HEK293 (cell line): ENCODE measurements around the gene FOXP4.
A peak's percentile ranks its signal among the peaks of the same experiment; 100 is the strongest.

Experiments
- EGR2 ChIP-seq: fragments of 450-650 bp; formaldehyde crosslinking; IDR thresholded peaks from 2 replicates; pipeline ENCODE4 v1.5.1; 2016; ENCODE audit warnings: low read depth, missing biosample characterization, missing genetic modification characterization
- GLIS2 ChIP-seq: fragments of 450-650 bp; formaldehyde crosslinking; IDR thresholded peaks from 2 replicates; pipeline ENCODE4 v1.5.1; 2016; ENCODE audit warnings: missing biosample characterization, missing genetic modification characterization
- IKZF3 ChIP-seq: fragments of 450-650 bp; IDR thresholded peaks from 2 replicates; pipeline ENCODE4 v1.5.0; 2018; ENCODE audit warnings: missing biosample characterization, mild to moderate bottlenecking, missing genetic modification characterization, moderate library complexity
- KLF8 ChIP-seq: fragments of 450-650 bp; formaldehyde crosslinking; IDR thresholded peaks from 2 replicates; pipeline ENCODE4 v1.5.1; 2016; ENCODE audit warnings: missing biosample characterization, missing genetic modification characterization
- MYNN ChIP-seq: fragments of 450-650 bp; formaldehyde crosslinking; IDR thresholded peaks from 2 replicates; pipeline ENCODE4 v1.5.1; 2016; ENCODE audit warnings: missing biosample characterization, missing genetic modification characterization, borderline replicate concordance
- SALL2 ChIP-seq: fragments of 450-650 bp; formaldehyde crosslinking; IDR thresholded peaks from 2 replicates; pipeline ENCODE4 v1.5.0; 2017; ENCODE audit warnings: missing biosample characterization, mild to moderate bottlenecking, missing genetic modification characterization, borderline replicate concordance
- SP3 ChIP-seq: fragments of 450-650 bp; formaldehyde crosslinking; IDR thresholded peaks from 2 replicates; pipeline ENCODE4 v1.5.1; 2016; ENCODE audit warnings: missing biosample characterization, missing genetic modification characterization
- TCF7L2 ChIP-seq: IDR thresholded peaks from 2 replicates; pipeline ENCODE4 v1.6.1; 2011; ENCODE audit warnings: low read depth, mild to moderate bottlenecking, inconsistent platforms, low read length, moderate library complexity, borderline replicate concordance
- TRIM28 ChIP-seq: IDR thresholded peaks from 2 replicates; pipeline ENCODE4 v1.6.1; 2011; ENCODE audit warnings: low read length, control low read depth, borderline replicate concordance
- YY2 ChIP-seq: fragments of 450-650 bp; formaldehyde crosslinking; IDR thresholded peaks from 2 replicates; pipeline ENCODE4 v1.5.1; 2016; ENCODE audit warnings: missing biosample characterization, missing genetic modification characterization
- ZBTB48 ChIP-seq: fragments of 450-650 bp; formaldehyde crosslinking; IDR thresholded peaks from 2 replicates; pipeline ENCODE4 v1.5.1; 2016; ENCODE audit warnings: missing biosample characterization, missing genetic modification characterization
- ZFHX2 ChIP-seq: fragments of 450-650 bp; formaldehyde crosslinking; conservative IDR thresholded peaks from 2 replicates; pipeline ENCODE4 v1.5.1; 2016; ENCODE audit warnings: missing biosample characterization, missing genetic modification characterization
- ZIC2 ChIP-seq: fragments of 450-650 bp; formaldehyde crosslinking; IDR thresholded peaks from 2 replicates; pipeline ENCODE4 v1.5.1; 2016; ENCODE audit warnings: missing biosample characterization, missing genetic modification characterization
- ZNF211 ChIP-seq: fragments of 450-650 bp; formaldehyde crosslinking; IDR thresholded peaks from 2 replicates; pipeline ENCODE4 v1.5.1; 2016; ENCODE audit warnings: low read depth, missing biosample characterization, missing genetic modification characterization
- ZNF416 ChIP-seq: fragments of 450-650 bp; formaldehyde crosslinking; IDR thresholded peaks from 2 replicates; pipeline ENCODE4 v1.5.1; 2016; ENCODE audit warnings: missing biosample characterization, missing genetic modification characterization
- ZNF530 ChIP-seq: fragments of 450-650 bp; formaldehyde crosslinking; IDR thresholded peaks from 2 replicates; pipeline ENCODE4 v1.5.1; 2016; ENCODE audit warnings: low read depth, missing biosample characterization, missing genetic modification characterization
- ZNF558 ChIP-seq: fragments of 450-650 bp; formaldehyde crosslinking; IDR thresholded peaks from 2 replicates; pipeline ENCODE4 v1.5.1; 2016; ENCODE audit warnings: missing biosample characterization, missing genetic modification characterization
- ZNF610 ChIP-seq: fragments of 450-650 bp; formaldehyde crosslinking; IDR thresholded peaks from 2 replicates; pipeline ENCODE4 v1.5.1; 2016; ENCODE audit warnings: missing biosample characterization, missing genetic modification characterization, borderline replicate concordance
- ZNF626 ChIP-seq: fragments of 450-650 bp; sonication (Bioruptor Pico); formaldehyde crosslinking; IDR thresholded peaks from 2 replicates; pipeline ENCODE4 v1.5.1; 2018; ENCODE audit warnings: missing biosample characterization, missing genetic modification characterization, inconsistent platforms
- ZNF660 ChIP-seq: fragments of 450-650 bp; IDR thresholded peaks from 2 replicates; pipeline ENCODE4 v1.5.1; 2018; ENCODE audit warnings: missing biosample characterization, mild to moderate bottlenecking, missing genetic modification characterization
- ZNF701 ChIP-seq: fragments of 450-650 bp; formaldehyde crosslinking; IDR thresholded peaks from 2 replicates; pipeline ENCODE4 v1.5.1; 2016; ENCODE audit warnings: missing biosample characterization, missing genetic modification characterization
- TF ChIP-seq, protein P1 (sequence below): fragments of 450-650 bp; formaldehyde crosslinking; optimal IDR thresholded peaks from 2 replicates; pipeline ENCODE3; 2016; ENCODE audit warnings: missing biosample characterization, mild to moderate bottlenecking, missing genetic modification characterization
- TF ChIP-seq, protein P2 (sequence below): fragments of 450-650 bp; formaldehyde crosslinking; IDR thresholded peaks from 2 replicates; pipeline ENCODE4 v1.5.0; 2017; ENCODE audit warnings: missing biosample characterization, missing genetic modification characterization, borderline replicate concordance
- TF ChIP-seq, protein P3 (sequence below): fragments of 450-650 bp; formaldehyde crosslinking; IDR thresholded peaks from 2 replicates; pipeline ENCODE4 v1.5.1; 2016; ENCODE audit warnings: missing biosample characterization, missing genetic modification characterization, borderline replicate concordance
- TF ChIP-seq, protein P4 (sequence below): fragments of 450-650 bp; formaldehyde crosslinking; IDR thresholded peaks from 2 replicates; pipeline ENCODE4 v1.5.1; 2016; ENCODE audit warnings: missing biosample characterization, missing genetic modification characterization
- TF ChIP-seq, protein P5 (sequence below): fragments of 450-650 bp; formaldehyde crosslinking; IDR thresholded peaks from 2 replicates; pipeline ENCODE4 v1.5.1; 2016; ENCODE audit warnings: missing biosample characterization, missing genetic modification characterization, borderline replicate concordance

FOXP4 gene

DNA sequence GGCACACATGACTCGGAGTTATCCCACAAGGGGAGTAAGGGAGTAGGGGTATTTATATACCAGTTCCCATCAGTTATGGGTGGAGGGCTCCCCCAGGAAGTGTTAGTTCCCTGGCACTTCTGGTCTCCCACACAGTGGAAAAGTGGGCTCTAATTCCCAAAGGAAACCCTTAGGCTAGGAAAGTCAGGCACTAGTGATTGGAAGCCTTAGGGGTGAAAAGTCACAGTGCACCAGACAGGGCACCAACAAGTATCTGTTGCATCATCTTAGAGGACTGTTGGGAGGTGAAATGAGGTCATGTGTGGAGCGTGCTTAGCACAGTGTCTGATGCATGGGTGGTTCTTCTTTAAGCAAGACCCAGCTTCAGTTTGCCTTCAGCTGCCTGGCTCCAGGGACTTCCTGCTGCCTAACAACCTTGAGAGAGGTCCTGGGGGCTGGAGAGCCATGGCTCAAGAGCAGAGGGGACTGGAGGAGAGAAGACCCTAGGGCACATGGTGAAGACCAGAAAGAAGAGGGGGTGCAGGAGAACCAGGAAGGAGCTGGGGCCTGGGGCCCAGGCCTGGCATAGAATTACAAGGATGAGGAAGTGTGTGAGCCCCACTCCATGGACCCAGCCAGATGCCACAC, 7.5 kb upstream of the FOXP4 start (continued):
- TF ChIP-seq, protein P1, sequence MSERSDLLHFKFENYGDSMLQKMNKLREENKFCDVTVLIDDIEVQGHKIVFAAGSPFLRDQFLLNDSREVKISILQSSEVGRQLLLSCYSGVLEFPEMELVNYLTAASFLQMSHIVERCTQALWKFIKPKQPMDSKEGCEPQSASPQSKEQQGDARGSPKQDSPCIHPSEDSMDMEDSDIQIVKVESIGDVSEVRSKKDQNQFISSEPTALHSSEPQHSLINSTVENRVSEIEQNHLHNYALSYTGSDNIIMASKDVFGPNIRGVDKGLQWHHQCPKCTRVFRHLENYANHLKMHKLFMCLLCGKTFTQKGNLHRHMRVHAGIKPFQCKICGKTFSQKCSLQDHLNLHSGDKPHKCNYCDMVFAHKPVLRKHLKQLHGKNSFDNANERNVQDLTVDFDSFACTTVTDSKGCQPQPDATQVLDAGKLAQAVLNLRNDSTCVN (tag by site-specific recombination), result no peak
- peak; percentile 66; the same call in 1 of the 2 replicates for TF ChIP-seq IKZF3 (tag by site-specific recombination)
- no peak for TF ChIP-seq ZNF530 (tag by site-specific recombination)
- TF ChIP-seq ZNF610 (tag by site-specific recombination), result no peak
- no peak for TF ChIP-seq ZNF416
- no peak for TF ChIP-seq SP3 (tag by site-specific recombination)
- TF ChIP-seq EGR2 (tag by site-specific recombination), result no peak
- TF ChIP-seq GLIS2 (tag by site-specific recombination), result no peak
- TF ChIP-seq, protein P2, sequence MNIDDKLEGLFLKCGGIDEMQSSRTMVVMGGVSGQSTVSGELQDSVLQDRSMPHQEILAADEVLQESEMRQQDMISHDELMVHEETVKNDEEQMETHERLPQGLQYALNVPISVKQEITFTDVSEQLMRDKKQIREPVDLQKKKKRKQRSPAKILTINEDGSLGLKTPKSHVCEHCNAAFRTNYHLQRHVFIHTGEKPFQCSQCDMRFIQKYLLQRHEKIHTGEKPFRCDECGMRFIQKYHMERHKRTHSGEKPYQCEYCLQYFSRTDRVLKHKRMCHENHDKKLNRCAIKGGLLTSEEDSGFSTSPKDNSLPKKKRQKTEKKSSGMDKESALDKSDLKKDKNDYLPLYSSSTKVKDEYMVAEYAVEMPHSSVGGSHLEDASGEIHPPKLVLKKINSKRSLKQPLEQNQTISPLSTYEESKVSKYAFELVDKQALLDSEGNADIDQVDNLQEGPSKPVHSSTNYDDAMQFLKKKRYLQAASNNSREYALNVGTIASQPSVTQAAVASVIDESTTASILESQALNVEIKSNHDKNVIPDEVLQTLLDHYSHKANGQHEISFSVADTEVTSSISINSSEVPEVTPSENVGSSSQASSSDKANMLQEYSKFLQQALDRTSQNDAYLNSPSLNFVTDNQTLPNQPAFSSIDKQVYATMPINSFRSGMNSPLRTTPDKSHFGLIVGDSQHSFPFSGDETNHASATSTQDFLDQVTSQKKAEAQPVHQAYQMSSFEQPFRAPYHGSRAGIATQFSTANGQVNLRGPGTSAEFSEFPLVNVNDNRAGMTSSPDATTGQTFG (tag by site-specific recombination), result no peak
- no peak for TF ChIP-seq TRIM28
- TF ChIP-seq YY2 (tag by site-specific recombination), result no peak
- TF ChIP-seq ZBTB48 (tag by site-specific recombination), result peak; percentile 61; the same call in 1 of the 2 replicates
- 0 out of 2 replicates have a peak, but pooled peaks have one; percentile 20 for TF ChIP-seq ZIC2 (tag by site-specific recombination)
- peak; percentile 26; the same call in 1 of the 2 replicates for TF ChIP-seq ZFHX2
- no peak for TF ChIP-seq ZNF211 (tag by site-specific recombination)
- TF ChIP-seq, protein P3, sequence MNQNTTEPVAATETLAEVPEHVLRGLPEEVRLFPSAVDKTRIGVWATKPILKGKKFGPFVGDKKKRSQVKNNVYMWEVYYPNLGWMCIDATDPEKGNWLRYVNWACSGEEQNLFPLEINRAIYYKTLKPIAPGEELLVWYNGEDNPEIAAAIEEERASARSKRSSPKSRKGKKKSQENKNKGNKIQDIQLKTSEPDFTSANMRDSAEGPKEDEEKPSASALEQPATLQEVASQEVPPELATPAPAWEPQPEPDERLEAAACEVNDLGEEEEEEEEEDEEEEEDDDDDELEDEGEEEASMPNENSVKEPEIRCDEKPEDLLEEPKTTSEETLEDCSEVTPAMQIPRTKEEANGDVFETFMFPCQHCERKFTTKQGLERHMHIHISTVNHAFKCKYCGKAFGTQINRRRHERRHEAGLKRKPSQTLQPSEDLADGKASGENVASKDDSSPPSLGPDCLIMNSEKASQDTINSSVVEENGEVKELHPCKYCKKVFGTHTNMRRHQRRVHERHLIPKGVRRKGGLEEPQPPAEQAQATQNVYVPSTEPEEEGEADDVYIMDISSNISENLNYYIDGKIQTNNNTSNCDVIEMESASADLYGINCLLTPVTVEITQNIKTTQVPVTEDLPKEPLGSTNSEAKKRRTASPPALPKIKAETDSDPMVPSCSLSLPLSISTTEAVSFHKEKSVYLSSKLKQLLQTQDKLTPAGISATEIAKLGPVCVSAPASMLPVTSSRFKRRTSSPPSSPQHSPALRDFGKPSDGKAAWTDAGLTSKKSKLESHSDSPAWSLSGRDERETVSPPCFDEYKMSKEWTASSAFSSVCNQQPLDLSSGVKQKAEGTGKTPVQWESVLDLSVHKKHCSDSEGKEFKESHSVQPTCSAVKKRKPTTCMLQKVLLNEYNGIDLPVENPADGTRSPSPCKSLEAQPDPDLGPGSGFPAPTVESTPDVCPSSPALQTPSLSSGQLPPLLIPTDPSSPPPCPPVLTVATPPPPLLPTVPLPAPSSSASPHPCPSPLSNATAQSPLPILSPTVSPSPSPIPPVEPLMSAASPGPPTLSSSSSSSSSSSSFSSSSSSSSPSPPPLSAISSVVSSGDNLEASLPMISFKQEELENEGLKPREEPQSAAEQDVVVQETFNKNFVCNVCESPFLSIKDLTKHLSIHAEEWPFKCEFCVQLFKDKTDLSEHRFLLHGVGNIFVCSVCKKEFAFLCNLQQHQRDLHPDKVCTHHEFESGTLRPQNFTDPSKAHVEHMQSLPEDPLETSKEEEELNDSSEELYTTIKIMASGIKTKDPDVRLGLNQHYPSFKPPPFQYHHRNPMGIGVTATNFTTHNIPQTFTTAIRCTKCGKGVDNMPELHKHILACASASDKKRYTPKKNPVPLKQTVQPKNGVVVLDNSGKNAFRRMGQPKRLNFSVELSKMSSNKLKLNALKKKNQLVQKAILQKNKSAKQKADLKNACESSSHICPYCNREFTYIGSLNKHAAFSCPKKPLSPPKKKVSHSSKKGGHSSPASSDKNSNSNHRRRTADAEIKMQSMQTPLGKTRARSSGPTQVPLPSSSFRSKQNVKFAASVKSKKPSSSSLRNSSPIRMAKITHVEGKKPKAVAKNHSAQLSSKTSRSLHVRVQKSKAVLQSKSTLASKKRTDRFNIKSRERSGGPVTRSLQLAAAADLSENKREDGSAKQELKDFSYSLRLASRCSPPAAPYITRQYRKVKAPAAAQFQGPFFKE (tag by site-specific recombination), result no peak
- 0 out of 2 replicates have a peak, but pooled peaks have one; percentile 36 for TF ChIP-seq ZNF701 (tag by site-specific recombination)
- peak; percentile 44 for TF ChIP-seq ZNF660 (tag by site-specific recombination)
- no peak for TF ChIP-seq MYNN (tag by site-specific recombination)
- TF ChIP-seq, protein P4, sequence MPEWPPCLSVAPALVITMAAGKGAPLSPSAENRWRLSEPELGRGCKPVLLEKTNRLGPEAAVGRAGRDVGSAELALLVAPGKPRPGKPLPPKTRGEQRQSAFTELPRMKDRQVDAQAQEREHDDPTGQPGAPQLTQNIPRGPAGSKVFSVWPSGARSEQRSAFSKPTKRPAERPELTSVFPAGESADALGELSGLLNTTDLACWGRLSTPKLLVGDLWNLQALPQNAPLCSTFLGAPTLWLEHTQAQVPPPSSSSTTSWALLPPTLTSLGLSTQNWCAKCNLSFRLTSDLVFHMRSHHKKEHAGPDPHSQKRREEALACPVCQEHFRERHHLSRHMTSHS (tag by site-specific recombination), result no peak
- no peak for TF ChIP-seq KLF8 (tag by site-specific recombination)
- TF ChIP-seq ZNF558 (tag by site-specific recombination), result no peak
- no peak for TF ChIP-seq TCF7L2
- TF ChIP-seq SALL2 (tag by site-specific recombination), result no peak
- no peak for TF ChIP-seq ZNF626
- TF ChIP-seq, protein P5, sequence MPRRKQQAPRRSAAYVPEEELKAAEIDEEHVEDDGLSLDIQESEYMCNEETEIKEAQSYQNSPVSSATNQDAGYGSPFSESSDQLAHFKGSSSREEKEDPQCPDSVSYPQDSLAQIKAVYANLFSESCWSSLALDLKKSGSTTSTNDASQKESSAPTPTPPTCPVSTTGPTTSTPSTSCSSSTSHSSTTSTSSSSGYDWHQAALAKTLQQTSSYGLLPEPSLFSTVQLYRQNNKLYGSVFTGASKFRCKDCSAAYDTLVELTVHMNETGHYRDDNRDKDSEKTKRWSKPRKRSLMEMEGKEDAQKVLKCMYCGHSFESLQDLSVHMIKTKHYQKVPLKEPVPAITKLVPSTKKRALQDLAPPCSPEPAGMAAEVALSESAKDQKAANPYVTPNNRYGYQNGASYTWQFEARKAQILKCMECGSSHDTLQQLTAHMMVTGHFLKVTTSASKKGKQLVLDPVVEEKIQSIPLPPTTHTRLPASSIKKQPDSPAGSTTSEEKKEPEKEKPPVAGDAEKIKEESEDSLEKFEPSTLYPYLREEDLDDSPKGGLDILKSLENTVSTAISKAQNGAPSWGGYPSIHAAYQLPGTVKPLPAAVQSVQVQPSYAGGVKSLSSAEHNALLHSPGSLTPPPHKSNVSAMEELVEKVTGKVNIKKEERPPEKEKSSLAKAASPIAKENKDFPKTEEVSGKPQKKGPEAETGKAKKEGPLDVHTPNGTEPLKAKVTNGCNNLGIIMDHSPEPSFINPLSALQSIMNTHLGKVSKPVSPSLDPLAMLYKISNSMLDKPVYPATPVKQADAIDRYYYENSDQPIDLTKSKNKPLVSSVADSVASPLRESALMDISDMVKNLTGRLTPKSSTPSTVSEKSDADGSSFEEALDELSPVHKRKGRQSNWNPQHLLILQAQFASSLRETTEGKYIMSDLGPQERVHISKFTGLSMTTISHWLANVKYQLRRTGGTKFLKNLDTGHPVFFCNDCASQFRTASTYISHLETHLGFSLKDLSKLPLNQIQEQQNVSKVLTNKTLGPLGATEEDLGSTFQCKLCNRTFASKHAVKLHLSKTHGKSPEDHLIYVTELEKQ, result no peak
